ENCODE measurements around the gene ZNF556. TPM values are rescaled to one million over a fixed set of nuclear protein-coding genes. Genes with fewer than 3 reads are reported as not detected.

ZNF556 gene
- polyA plus RNA-seq, 3 donors = not detected

- Histone ChIP-seq H3K4me3 (replicated peaks in 1 of 3; ENCODE audit: low read depth in 2 of 3, low read length in 3 of 3) (no peak overlapping the region), H4K20me1 (ENCODE audit: insufficient read depth, low read length) (no peaks in the 10 kb centered on the region), H3K4me2 (replicated peaks; ENCODE audit: extremely low read depth, low read length, poor library complexity, severe bottlenecking) (no peak overlapping the region), H3K4me1 (ENCODE audit: control insufficient read depth in 1 of 2, insufficient read depth in 2 of 2, low read length in 2 of 2) (peaks cover 14 to 15% of the 10 kb centered on the region in 2 donors), H3K27ac (ENCODE audit: low read depth in 1 of 2, low read length in 2 of 2) (no peak overlapping the region), H3K27me3 (ENCODE audit: control insufficient read depth in 2 of 2, insufficient read depth in 2 of 2, low read length in 2 of 2) (no peaks in the 10 kb centered on the region), H3K36me3 (replicated peaks in 1 of 2; ENCODE audit: control insufficient read depth in 1 of 2, insufficient read depth in 2 of 2, low read length in 2 of 2) (no peaks in the 10 kb centered on the region), H2AFZ (ENCODE audit: insufficient read depth, low read depth, low read length, poor library complexity, severe bottlenecking) (no peak overlapping the region), H3K9me3 (replicated peaks in 1 of 2; ENCODE audit: control insufficient read depth in 1 of 2, insufficient read depth in 1 of 2, low read length in 2 of 2) (peaks cover 3 to 13% of the 10 kb centered on the region in 2 donors), H3K79me2 (ENCODE audit: insufficient read depth, low read length) (peaks cover 7% of the 10 kb centered on the region), H3K9ac (ENCODE audit: insufficient read depth, low read length, poor library complexity, severe bottlenecking) (no peak overlapping the region)
- Mint-ChIP-seq H3K4me1 (peaks cover 8% of the 10 kb centered on the region), H3K27ac (no peak overlapping the region), H3K9me3 (peaks cover 2 to 37% (median 30%) of the 10 kb centered on the region in 7 donors), H3K27me3 (ENCODE audit: low read depth in 3 of 3) (peaks cover 0 to 9% (median 5%) of the 10 kb centered on the region in 3 donors), H3K4me3 (no peak overlapping the region), H3K36me3 (no peaks in the 10 kb centered on the region)
- TF ChIP-seq CTCF (IDR thresholded peaks at IDR 0.05) = no peak
- intact Hi-C loops (cut with micrococcal nuclease) = no loop called here
- DNase-seq = no peak
- 73% methylated on average over 4 of the region's 8 CpGs for whole genome bisulfite sequencing (ENCODE audit: insufficient coverage)
Measured at GRCh38 chr19:2896694-2897093, 29.6 kb downstream of the ZNF556 start.

- no peaks in the 10 kb centered on the region for H3K27me3 ChIP-seq (ENCODE audit: control insufficient read depth in 2 of 2, insufficient read depth in 2 of 2, low read length in 2 of 2)
- H3K4me1 ChIP-seq (ENCODE audit: control insufficient read depth in 1 of 2, insufficient read depth in 2 of 2, low read length in 2 of 2) = peaks cover 16% of the 10 kb centered on the region in 2 donors
- intact Hi-C loops (cut with micrococcal nuclease) = loop anchor here (5.0 kb wide), 1 partner anchor 42 kb away; the partner anchor contains the start of gene ZNF77 (in 2 of the 2)
- H3K27ac ChIP-seq (ENCODE audit: low read depth in 1 of 2, low read length in 2 of 2) = peak within 1 kb of the TSS; percentile 63 to 76
- peaks cover 2 to 32% (median 24%) of the 10 kb centered on the region in 7 donors for H3K9me3 Mint-ChIP-seq
- peak; percentile 99 for DNase-seq
- peak within 1 kb of the TSS; percentile 56 for H3K9ac ChIP-seq (ENCODE audit: insufficient read depth, low read length, poor library complexity, severe bottlenecking)
- H3K36me3 Mint-ChIP-seq = peaks cover 0 to 3% of the 10 kb centered on the region in 2 donors
- no peaks in the 10 kb centered on the region for H4K20me1 ChIP-seq (ENCODE audit: insufficient read depth, low read length)
- peak within 1 kb of the TSS; percentile 90 for H2AFZ ChIP-seq (ENCODE audit: insufficient read depth, low read depth, low read length, poor library complexity, severe bottlenecking)
- H3K4me2 ChIP-seq (replicated peaks; ENCODE audit: extremely low read depth, low read length, poor library complexity, severe bottlenecking) = peak within 1 kb of the TSS; percentile 88
- WGBS (ENCODE audit: insufficient coverage) = under 1% methylated on average over 79 of the region's 100 CpGs
- peak within 1 kb of the TSS; percentile 64 to 85 (median 83) for H3K4me3 ChIP-seq (replicated peaks in 1 of 3; ENCODE audit: low read depth in 2 of 3, low read length in 3 of 3)
- H3K4me1 Mint-ChIP-seq = peaks cover 12% of the 10 kb centered on the region
- H3K27me3 Mint-ChIP-seq (ENCODE audit: low read depth in 3 of 3) = peaks cover 0 to 7% (median 3%) of the 10 kb centered on the region in 3 donors
- H3K27ac Mint-ChIP-seq = peak within 1 kb of the TSS; percentile 75 to 94 (median 87)
- no peak for TF ChIP-seq CTCF (IDR thresholded peaks at IDR 0.05)
- no peaks in the 10 kb centered on the region for H3K36me3 ChIP-seq (replicated peaks in 1 of 2; ENCODE audit: control insufficient read depth in 1 of 2, insufficient read depth in 2 of 2, low read length in 2 of 2)
- peaks cover 3 to 13% of the 10 kb centered on the region in 2 donors for H3K9me3 ChIP-seq (replicated peaks in 1 of 2; ENCODE audit: control insufficient read depth in 1 of 2, insufficient read depth in 1 of 2, low read length in 2 of 2)
- H3K79me2 ChIP-seq (ENCODE audit: insufficient read depth, low read length) = peaks cover 13% of the 10 kb centered on the region
- peak within 1 kb of the TSS; percentile 93 to 95 for H3K4me3 Mint-ChIP-seq
Measured at GRCh38 chr19:2900296-2901252, 33.4 kb downstream of the ZNF556 start, which contains the start of gene ZNF57. Gene ZNF57 (plus strand): TSS chr19:2900928. CDS start chr19:2901046, 118 bp downstream.

Data from CD14-positive monocyte (primary cell).